Measurements from ENCODE around the gene UBAP2.

DNA sequence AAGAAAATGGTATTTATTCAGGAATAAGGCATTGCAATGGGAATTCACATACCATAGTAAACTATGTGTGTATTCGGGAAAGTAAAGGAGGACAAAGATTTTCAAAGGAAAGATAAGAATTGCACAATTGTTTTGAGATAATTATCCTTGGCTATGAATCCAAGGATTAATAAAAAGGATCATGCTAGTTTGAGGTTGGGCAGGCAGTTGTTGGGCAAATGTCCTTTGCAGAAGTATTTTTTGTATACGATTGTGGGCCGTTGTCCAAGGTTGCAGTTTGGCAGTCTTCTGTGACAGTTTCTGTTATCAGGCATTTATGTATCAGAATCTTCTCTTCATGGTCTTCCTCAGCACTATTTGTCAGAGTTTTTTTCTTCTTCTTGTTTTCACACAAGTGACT is 10.6 kb upstream of the UBAP2 start:
- TF ChIP-seq, protein P1, sequence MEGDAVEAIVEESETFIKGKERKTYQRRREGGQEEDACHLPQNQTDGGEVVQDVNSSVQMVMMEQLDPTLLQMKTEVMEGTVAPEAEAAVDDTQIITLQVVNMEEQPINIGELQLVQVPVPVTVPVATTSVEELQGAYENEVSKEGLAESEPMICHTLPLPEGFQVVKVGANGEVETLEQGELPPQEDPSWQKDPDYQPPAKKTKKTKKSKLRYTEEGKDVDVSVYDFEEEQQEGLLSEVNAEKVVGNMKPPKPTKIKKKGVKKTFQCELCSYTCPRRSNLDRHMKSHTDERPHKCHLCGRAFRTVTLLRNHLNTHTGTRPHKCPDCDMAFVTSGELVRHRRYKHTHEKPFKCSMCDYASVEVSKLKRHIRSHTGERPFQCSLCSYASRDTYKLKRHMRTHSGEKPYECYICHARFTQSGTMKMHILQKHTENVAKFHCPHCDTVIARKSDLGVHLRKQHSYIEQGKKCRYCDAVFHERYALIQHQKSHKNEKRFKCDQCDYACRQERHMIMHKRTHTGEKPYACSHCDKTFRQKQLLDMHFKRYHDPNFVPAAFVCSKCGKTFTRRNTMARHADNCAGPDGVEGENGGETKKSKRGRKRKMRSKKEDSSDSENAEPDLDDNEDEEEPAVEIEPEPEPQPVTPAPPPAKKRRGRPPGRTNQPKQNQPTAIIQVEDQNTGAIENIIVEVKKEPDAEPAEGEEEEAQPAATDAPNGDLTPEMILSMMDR (conservative IDR thresholded peaks at IDR 0.05; ENCODE audit: low read depth, low read length): no peak
- TF ChIP-seq EZH2 (IDR thresholded peaks at IDR 0.05; ENCODE audit: borderline replicate concordance, low read depth, low read length, poor library complexity, severe bottlenecking): no peak
